Neuronal stem cell (in vitro differentiated cells): ENCODE results near the gene STAG1.
"Not testable (repeated sequence)": the region's sequence is repeated elsewhere in the genome, so short reads cannot be mapped to it uniquely, and the experiment has no call there.

Source experiments
- DNase-seq: peaks from one replicate; pipeline ENCODE4 v3.0.0-alpha.2; 2013; ENCODE audit warnings: low spot score
- H2AFZ ChIP-seq: one replicate; pipeline ENCODE4 v1.6.1; 2013; ENCODE audit warnings: mild to moderate bottlenecking, low read length, inconsistent platforms
- H2AK5ac ChIP-seq: 2 replicates; pipeline ENCODE4 v1.6.1; 2013; ENCODE audit warnings: low read depth, mild to moderate bottlenecking, inconsistent platforms, low read length, moderate library complexity, mixed read lengths
- H2BK120ac ChIP-seq: 2 replicates; pipeline ENCODE4 v1.6.1; 2013; ENCODE audit warnings: low read depth, mild to moderate bottlenecking, inconsistent platforms, low read length, moderate library complexity, mixed read lengths
- H2BK12ac ChIP-seq: one replicate; pipeline ENCODE4 v1.6.1; 2013; ENCODE audit warnings: low read length, inconsistent platforms
- H2BK15ac ChIP-seq: 2 replicates; pipeline ENCODE4 v1.6.1; 2013; ENCODE audit warnings: mild to moderate bottlenecking, low read length, inconsistent platforms, mixed read lengths
- H2BK5ac ChIP-seq: one replicate; pipeline ENCODE4 v1.6.1; 2013; ENCODE audit warnings: inconsistent platforms, mild to moderate bottlenecking, low read length, moderate library complexity
- H3K14ac ChIP-seq: one replicate; pipeline ENCODE4 v1.6.1; 2013; ENCODE audit warnings: low read length, inconsistent platforms
- H3K18ac ChIP-seq: 2 replicates; pipeline ENCODE4 v1.6.1; 2013; ENCODE audit warnings: low read length, inconsistent platforms
- H3K23ac ChIP-seq: 2 replicates; pipeline ENCODE4 v1.6.1; 2013; ENCODE audit warnings: low read depth, mild to moderate bottlenecking, mixed read lengths, low read length, inconsistent platforms; ENCODE audit not compliant: poor library complexity
- H3K27ac ChIP-seq: replicated peaks from 3 replicates; pipeline ENCODE4 v1.5.1; 2013; ENCODE audit warnings: low read length, inconsistent platforms
- H3K27me3 ChIP-seq, 3 experiments: 2 replicates each; pipeline ENCODE4 v1.6.1; 2013; ENCODE audit warnings: low read length in 3 of 3, mild to moderate bottlenecking in 2 of 3, inconsistent platforms in 1 of 3, low read depth in 1 of 3, mixed read lengths in 1 of 3, moderate library complexity in 1 of 3; ENCODE audit not compliant: control insufficient read depth in 3 of 3, insufficient read depth in 3 of 3
- H3K36me3 ChIP-seq, 2 donors: replicated peaks in 1 of 2; 2 replicates each; pipeline ENCODE4 v1.6.1; 2013; ENCODE audit warnings: low read length in 2 of 2; ENCODE audit not compliant: control insufficient read depth in 2 of 2, insufficient read depth in 2 of 2
- H3K4ac ChIP-seq: 2 replicates; pipeline ENCODE4 v1.6.1; 2013; ENCODE audit warnings: inconsistent platforms, mild to moderate bottlenecking, low read length, moderate library complexity
- H3K4me1 ChIP-seq, 2 donors: 1 replicate in 1 of 2; 2 replicates in 1 of 2; pipeline ENCODE4 v1.6.1; 2013; ENCODE audit warnings: low read length in 2 of 2, low read depth in 1 of 2; ENCODE audit not compliant: control insufficient read depth in 2 of 2, insufficient read depth in 1 of 2
- H3K4me2 ChIP-seq: one replicate; pipeline ENCODE4 v1.6.1; 2013; ENCODE audit warnings: mild to moderate bottlenecking, low read length, inconsistent platforms; ENCODE audit not compliant: insufficient read depth, poor library complexity, severe bottlenecking
- H3K4me3 ChIP-seq, 2 donors: 2 replicates each; pipeline ENCODE4 v1.5.1; 2013; ENCODE audit warnings: low read length in 2 of 2, mild to moderate bottlenecking in 2 of 2, inconsistent platforms in 1 of 2, moderate library complexity in 1 of 2
- H3K79me1 ChIP-seq: one replicate; pipeline ENCODE4 v1.6.1; 2013; ENCODE audit warnings: low read depth, mild to moderate bottlenecking, inconsistent platforms, low read length, moderate library complexity
- H3K9ac ChIP-seq: one replicate; pipeline ENCODE4 v1.6.1; 2013; ENCODE audit warnings: mild to moderate bottlenecking, low read depth, low read length, inconsistent platforms; ENCODE audit not compliant: poor library complexity
- H3K9me3 ChIP-seq, 2 donors: replicated peaks in 1 of 2; 2 replicates each; pipeline versions ENCODE3 to v1.6.1; 2013; ENCODE audit warnings: low read length in 2 of 2, mild to moderate bottlenecking in 2 of 2, inconsistent platforms in 1 of 2, low read depth in 1 of 2, mixed read lengths in 1 of 2, moderate library complexity in 1 of 2; ENCODE audit not compliant: control insufficient read depth in 2 of 2, insufficient read depth in 1 of 2
- H4K8ac ChIP-seq: one replicate; pipeline ENCODE4 v1.6.1; 2013; ENCODE audit warnings: low read depth, mild to moderate bottlenecking, inconsistent platforms, low read length, moderate library complexity
- H4K91ac ChIP-seq: one replicate; pipeline ENCODE4 v1.6.1; 2013; ENCODE audit warnings: low read length, low read depth, mild to moderate bottlenecking, inconsistent platforms; ENCODE audit not compliant: poor library complexity
- WGBS, 2 donors: extraction: QIAGEN DNeasy Blood & Tissue Kit; methylation state at CpG; one replicate each; pipeline ENCODE4 v1.1.7; 2013; ENCODE audit warnings: missing lambda C conversion rate in 2 of 2, mixed read lengths in 1 of 2; ENCODE audit not compliant: insufficient read length in 2 of 2, insufficient replicate concordance in 1 of 2; ENCODE audit errors: extremely low coverage in 2 of 2; 5-methylcytosine and 5-hydroxymethylcytosine counted together

The STAG1 gene

GRCh38 chr3:136780741-136781140 lies 28.6 kb upstream of the STAG1 start:
- H3K14ac ChIP-seq, result no peak overlapping the region

GRCh38 chr3:136778865-136779264 lies 26.7 kb upstream of the STAG1 start:
- H3K4ac ChIP-seq, result no peak overlapping the region
- H2BK120ac ChIP-seq, result no peak overlapping the region
- H3K27me3 ChIP-seq, result no peaks in the 10 kb centered on the region
- H2AFZ ChIP-seq, result peak overlapping the region; percentile 3
- H2BK12ac ChIP-seq, result no peak overlapping the region
- no peak overlapping the region for H3K9ac ChIP-seq
- no peaks in the 10 kb centered on the region for H3K79me1 ChIP-seq
- no peak overlapping the region for H3K4me2 ChIP-seq
- H3K23ac ChIP-seq, result no peak overlapping the region
- no peak overlapping the region for H3K18ac ChIP-seq
- H2BK5ac ChIP-seq, result no peak overlapping the region
- no peak overlapping the region for H4K91ac ChIP-seq
- H2BK15ac ChIP-seq, result no peak overlapping the region
- no CpG with 5 or more reads among the region's 4 CpGs for WGBS, 2 donors
- peak overlapping the region; percentile 24 for H4K8ac ChIP-seq
- no peak overlapping the region for H2AK5ac ChIP-seq
- no peaks in the 10 kb centered on the region for H3K36me3 ChIP-seq
- H3K27ac ChIP-seq, result no peak overlapping the region
- DNase-seq, result no peak
- no peaks in the 10 kb centered on the region for H3K9me3 ChIP-seq
- H3K14ac ChIP-seq, result no peak overlapping the region
- H3K4me1 ChIP-seq, result peaks cover 0 to 7% of the 10 kb centered on the region in 2 donors
- H3K4me3 ChIP-seq, result no peak overlapping the region

More at GRCh38 chr3:136780741-136781140, 28.6 kb upstream of the STAG1 start:
- no peak overlapping the region for H2AK5ac ChIP-seq
- H2BK15ac ChIP-seq, result no peak overlapping the region
- no peak overlapping the region for H4K8ac ChIP-seq
- H3K4me3 ChIP-seq, result no peak overlapping the region
- no peaks in the 10 kb centered on the region for H3K27me3 ChIP-seq
- no peak overlapping the region for H2BK12ac ChIP-seq
- H3K4me2 ChIP-seq, result no peak overlapping the region
- H2BK120ac ChIP-seq, result no peak overlapping the region
- no peak overlapping the region for H3K27ac ChIP-seq
- peaks cover 0 to 7% of the 10 kb centered on the region in 2 donors for H3K4me1 ChIP-seq
- no peak overlapping the region for H2BK5ac ChIP-seq
- H3K18ac ChIP-seq, result no peak overlapping the region
- no peak overlapping the region for H4K91ac ChIP-seq
- H3K79me1 ChIP-seq, result no peaks in the 10 kb centered on the region
- DNase-seq, result no peak
- H3K4ac ChIP-seq, result no peak overlapping the region
- no CpG with 5 or more reads among the region's 4 CpGs for WGBS, 2 donors
- H3K23ac ChIP-seq, result no peak overlapping the region
- H3K9ac ChIP-seq, result no peak overlapping the region
- no peaks in the 10 kb centered on the region for H3K36me3 ChIP-seq
- H2AFZ ChIP-seq, result no peak overlapping the region
- H3K9me3 ChIP-seq, result no peaks in the 10 kb centered on the region

- Histone ChIP-seq H3K36me3 (no peaks in the 10 kb centered on the region), H2AFZ (no peak overlapping the region), H4K8ac (no peak overlapping the region), H3K79me1 (no peaks in the 10 kb centered on the region), H2AK5ac (no peak overlapping the region), H2BK15ac (no peak overlapping the region), H3K4me3 (no peak overlapping the region), H2BK5ac (no peak overlapping the region), H3K4me2 (no peak overlapping the region), H3K27me3 (no peaks in the 10 kb centered on the region), H2BK120ac (no peak overlapping the region), H3K14ac (no peak overlapping the region), H3K27ac (no peak overlapping the region), H3K4me1 (no peaks in the 10 kb centered on the region), H3K18ac (no peak overlapping the region), H3K9ac (no peak overlapping the region), H3K23ac (no peak overlapping the region), H4K91ac (no peak overlapping the region), H2BK12ac (no peak overlapping the region), H3K4ac (no peak overlapping the region), H3K9me3 (no peaks in the 10 kb centered on the region)
- no CpG with 5 or more reads among the region's 1 CpG for WGBS, 2 donors
- DNase-seq, result no peak
Measured at GRCh38 chr3:136772709-136773108, 20.5 kb upstream of the STAG1 start.

DNA sequence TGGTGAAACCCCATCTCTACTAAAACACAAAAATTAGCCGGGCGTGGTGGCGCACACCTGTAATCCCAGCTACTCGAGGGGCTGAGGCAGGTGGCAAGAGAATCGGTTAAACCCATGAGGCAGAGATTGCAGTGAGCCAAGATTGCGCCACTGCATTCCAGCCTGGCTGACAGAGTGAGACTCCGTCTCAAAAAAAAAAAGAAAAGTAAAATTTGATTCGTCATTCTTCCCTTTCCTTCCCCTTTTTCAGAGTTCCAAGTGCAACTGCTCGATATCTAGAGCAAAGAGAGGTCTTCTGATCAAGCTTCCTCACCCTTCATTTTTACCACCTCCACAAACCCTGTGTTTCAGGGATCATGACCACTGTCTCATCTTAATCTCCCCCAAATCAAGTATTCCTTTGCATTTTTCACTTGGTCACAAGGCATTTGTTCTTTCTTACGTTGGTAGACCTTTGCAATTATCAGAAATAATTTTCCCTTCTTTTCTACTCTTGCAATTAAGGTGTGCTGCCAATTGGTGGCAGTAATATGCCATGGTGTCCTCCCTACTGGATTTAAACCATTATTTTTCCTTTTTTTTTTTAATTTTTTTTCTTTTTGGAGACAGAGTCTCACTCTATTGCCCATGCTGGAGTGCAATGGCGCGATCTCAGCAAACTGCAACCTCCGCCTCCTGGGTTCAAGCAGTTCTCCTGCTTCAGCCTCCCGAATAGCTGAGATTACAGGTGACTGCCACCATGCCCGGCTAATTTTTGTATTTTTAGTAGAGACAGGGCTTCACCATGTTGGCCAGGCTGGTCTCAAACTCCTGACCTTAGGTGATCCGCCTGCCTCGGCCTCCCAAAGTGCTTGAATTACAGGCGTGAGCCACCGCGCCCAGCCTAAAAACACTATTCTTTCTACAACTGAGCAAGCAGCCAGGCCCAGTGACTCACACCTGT lies 6.3 kb upstream of the STAG1 start:
- H3K36me3 ChIP-seq, H3K23ac ChIP-seq, H3K4ac ChIP-seq, H3K27ac ChIP-seq, H3K4me3 ChIP-seq, H2BK15ac ChIP-seq, H3K4me2 ChIP-seq, H3K79me1 ChIP-seq, H2BK12ac ChIP-seq, H3K18ac ChIP-seq, H2AK5ac ChIP-seq, H3K27me3 ChIP-seq, H2BK5ac ChIP-seq, H3K4me1 ChIP-seq, H2BK120ac ChIP-seq, H3K14ac ChIP-seq, H4K8ac ChIP-seq, H2AFZ ChIP-seq, DNase-seq, H3K9ac ChIP-seq, H4K91ac ChIP-seq: not testable (repeated sequence)
- peaks cover 3 to 16% of the 10 kb centered on the region in 2 donors for H3K9me3 ChIP-seq
- WGBS, 2 donors, result no CpG with 5 or more reads among the region's 20 CpGs
